ENCODE data around the gene DOCK4. TPM values are rescaled to one million over a fixed set of nuclear protein-coding genes. Genes with fewer than 3 reads are reported as not detected.

The DOCK4 gene
- total and polyA plus RNA-seq, 10 of the 15 experiments (the other 5 are each of a cell fraction or from before 2014, with no cell fraction given): 0.03 to 0.73 (median 0.38) TPM

GRCh38 chr7:112202816-112203215, 3.4 kb downstream of the DOCK4 start:
- in situ Hi-C loops (cut with MboI) (no loop called here), intact Hi-C loops (cut with micrococcal nuclease; ENCODE audit: unreplicated experiment) (no loop called here)
- CTCF ChIA-PET: interaction anchor here (0.7 kb wide), 2 partner anchors 243 to 1086 kb away, joined by 4 to 5 read pairs; no protein-coding TSS in a partner anchor
- SMC1A ChIA-PET (ENCODE audit: uncharacterized antibody, unreplicated experiment): interaction anchor here (0.9 kb wide), 1 partner anchor 9 kb away, joined by 3 read pairs; no protein-coding TSS in a partner anchor
- FAIRE-seq (no peak), ATAC-seq (no peak), DNase-seq (ENCODE audit: low read depth, low spot score) (no peak)
- BruUV-seq (replicated peaks): no TSS peak
- H3K9ac ChIP-seq (ENCODE audit: control insufficient read depth, insufficient read depth, low read length): no peak overlapping the region
- no peaks in the 10 kb centered on the region; the same call in 1 of the 2 replicates for H3K4me1 ChIP-seq (ENCODE audit: control insufficient read depth, insufficient read depth, low read length)
- no peak overlapping the region for H2AFZ ChIP-seq (ENCODE audit: control insufficient read depth, low read depth, low read length)
- WGBS (ENCODE audit: insufficient coverage, insufficient replicate concordance, low lambda C conversion rate, missing lambda C conversion rate): 50% methylated on average over 2 of the region's 2 CpGs
- H3K27ac ChIP-seq (ENCODE audit: control insufficient read depth, insufficient read depth): no peak overlapping the region
- H3K4me2 ChIP-seq (ENCODE audit: control insufficient read depth, insufficient read depth): no peak overlapping the region
- RAD21 ChIA-PET (ENCODE audit: unreplicated experiment): no interaction called here
- TF ChIP-seq, protein P1, sequence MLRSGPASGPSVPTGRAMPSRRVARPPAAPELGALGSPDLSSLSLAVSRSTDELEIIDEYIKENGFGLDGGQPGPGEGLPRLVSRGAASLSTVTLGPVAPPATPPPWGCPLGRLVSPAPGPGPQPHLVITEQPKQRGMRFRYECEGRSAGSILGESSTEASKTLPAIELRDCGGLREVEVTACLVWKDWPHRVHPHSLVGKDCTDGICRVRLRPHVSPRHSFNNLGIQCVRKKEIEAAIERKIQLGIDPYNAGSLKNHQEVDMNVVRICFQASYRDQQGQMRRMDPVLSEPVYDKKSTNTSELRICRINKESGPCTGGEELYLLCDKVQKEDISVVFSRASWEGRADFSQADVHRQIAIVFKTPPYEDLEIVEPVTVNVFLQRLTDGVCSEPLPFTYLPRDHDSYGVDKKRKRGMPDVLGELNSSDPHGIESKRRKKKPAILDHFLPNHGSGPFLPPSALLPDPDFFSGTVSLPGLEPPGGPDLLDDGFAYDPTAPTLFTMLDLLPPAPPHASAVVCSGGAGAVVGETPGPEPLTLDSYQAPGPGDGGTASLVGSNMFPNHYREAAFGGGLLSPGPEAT (IDR thresholded peaks at IDR 0.05; ENCODE audit: low read depth): no peak
- TF ChIP-seq SMAD1 (IDR thresholded peaks at IDR 0.05; ENCODE audit: low read depth, partially characterized antibody): peak; percentile 82
- no peaks in the 10 kb centered on the region for H3K9me3 ChIP-seq (replicated peaks; ENCODE audit: control insufficient read depth, insufficient read depth, low read length)
- H3K36me3 ChIP-seq (ENCODE audit: control insufficient read depth in 2 of 2, insufficient read depth in 2 of 2, low read length in 1 of 2): no peaks in the 10 kb centered on the region
- H3K27me3 ChIP-seq (replicated peaks in 1 of 2; ENCODE audit: control insufficient read depth in 2 of 2, insufficient read depth in 2 of 2, low read length in 1 of 2): no peaks in the 10 kb centered on the region
- POLR2A ChIA-PET: no interaction called here
- no peak overlapping the region for H3K4me3 ChIP-seq
- H3K79me2 ChIP-seq (ENCODE audit: control insufficient read depth, insufficient read depth, low read length): peaks cover 13% of the 10 kb centered on the region
- H4K20me1 ChIP-seq (ENCODE audit: control insufficient read depth, insufficient read depth): no peaks in the 10 kb centered on the region

DNA sequence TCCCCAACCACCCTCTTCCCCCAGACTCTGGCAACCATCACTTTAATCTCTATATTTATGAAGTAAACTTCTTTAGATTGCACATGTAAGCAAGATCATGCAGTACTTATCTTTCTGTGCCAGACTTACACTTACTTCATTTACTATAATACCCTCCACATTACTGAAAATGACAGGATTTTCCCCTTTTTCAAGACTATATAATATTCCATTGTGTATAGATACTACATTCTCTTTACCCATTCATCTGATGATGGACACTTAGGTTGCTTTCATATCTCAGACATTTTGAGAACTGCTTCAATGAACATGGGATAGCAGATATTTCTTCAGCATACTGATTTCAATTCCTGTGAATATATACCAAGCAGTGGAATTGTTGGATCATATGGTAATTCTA, 4.4 kb downstream of the DOCK4 start:
- ChIA-PET CTCF (no interaction called here), RAD21 (ENCODE audit: unreplicated experiment) (no interaction called here), POLR2A (no interaction called here), SMC1A (ENCODE audit: uncharacterized antibody, unreplicated experiment) (interaction anchor here (0.6 kb wide), 1 partner anchor 79 kb away, joined by 3 read pairs; no protein-coding TSS in a partner anchor)
- no peak for TF ChIP-seq JUNB (IDR thresholded peaks at IDR 0.05)
- TF ChIP-seq LARP7 (IDR thresholded peaks at IDR 0.05): no peak
- no peak for TF ChIP-seq BCL11A (IDR thresholded peaks at IDR 0.05; ENCODE audit: low read depth, low read length)
- TF ChIP-seq CREM (IDR thresholded peaks at IDR 0.05; ENCODE audit: low read depth): no peak
- no peak for TF ChIP-seq SUZ12 (IDR thresholded peaks at IDR 0.05; ENCODE audit: unreplicated experiment)
- TF ChIP-seq, protein P2, sequence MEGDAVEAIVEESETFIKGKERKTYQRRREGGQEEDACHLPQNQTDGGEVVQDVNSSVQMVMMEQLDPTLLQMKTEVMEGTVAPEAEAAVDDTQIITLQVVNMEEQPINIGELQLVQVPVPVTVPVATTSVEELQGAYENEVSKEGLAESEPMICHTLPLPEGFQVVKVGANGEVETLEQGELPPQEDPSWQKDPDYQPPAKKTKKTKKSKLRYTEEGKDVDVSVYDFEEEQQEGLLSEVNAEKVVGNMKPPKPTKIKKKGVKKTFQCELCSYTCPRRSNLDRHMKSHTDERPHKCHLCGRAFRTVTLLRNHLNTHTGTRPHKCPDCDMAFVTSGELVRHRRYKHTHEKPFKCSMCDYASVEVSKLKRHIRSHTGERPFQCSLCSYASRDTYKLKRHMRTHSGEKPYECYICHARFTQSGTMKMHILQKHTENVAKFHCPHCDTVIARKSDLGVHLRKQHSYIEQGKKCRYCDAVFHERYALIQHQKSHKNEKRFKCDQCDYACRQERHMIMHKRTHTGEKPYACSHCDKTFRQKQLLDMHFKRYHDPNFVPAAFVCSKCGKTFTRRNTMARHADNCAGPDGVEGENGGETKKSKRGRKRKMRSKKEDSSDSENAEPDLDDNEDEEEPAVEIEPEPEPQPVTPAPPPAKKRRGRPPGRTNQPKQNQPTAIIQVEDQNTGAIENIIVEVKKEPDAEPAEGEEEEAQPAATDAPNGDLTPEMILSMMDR (IDR thresholded peaks at IDR 0.05 in 2 of 3, conservative IDR thresholded peaks at IDR 0.05 in 1 of 3; ENCODE audit: control insufficient read depth in 2 of 3, extremely low read depth in 1 of 3, insufficient read depth in 1 of 3, low read depth in 3 of 3, low read length in 3 of 3): no peak
- no peak for TF ChIP-seq TCF3 (IDR thresholded peaks at IDR 0.05; ENCODE audit: borderline replicate concordance, insufficient read depth, low read depth, low read length)
- TF ChIP-seq, protein P3, sequence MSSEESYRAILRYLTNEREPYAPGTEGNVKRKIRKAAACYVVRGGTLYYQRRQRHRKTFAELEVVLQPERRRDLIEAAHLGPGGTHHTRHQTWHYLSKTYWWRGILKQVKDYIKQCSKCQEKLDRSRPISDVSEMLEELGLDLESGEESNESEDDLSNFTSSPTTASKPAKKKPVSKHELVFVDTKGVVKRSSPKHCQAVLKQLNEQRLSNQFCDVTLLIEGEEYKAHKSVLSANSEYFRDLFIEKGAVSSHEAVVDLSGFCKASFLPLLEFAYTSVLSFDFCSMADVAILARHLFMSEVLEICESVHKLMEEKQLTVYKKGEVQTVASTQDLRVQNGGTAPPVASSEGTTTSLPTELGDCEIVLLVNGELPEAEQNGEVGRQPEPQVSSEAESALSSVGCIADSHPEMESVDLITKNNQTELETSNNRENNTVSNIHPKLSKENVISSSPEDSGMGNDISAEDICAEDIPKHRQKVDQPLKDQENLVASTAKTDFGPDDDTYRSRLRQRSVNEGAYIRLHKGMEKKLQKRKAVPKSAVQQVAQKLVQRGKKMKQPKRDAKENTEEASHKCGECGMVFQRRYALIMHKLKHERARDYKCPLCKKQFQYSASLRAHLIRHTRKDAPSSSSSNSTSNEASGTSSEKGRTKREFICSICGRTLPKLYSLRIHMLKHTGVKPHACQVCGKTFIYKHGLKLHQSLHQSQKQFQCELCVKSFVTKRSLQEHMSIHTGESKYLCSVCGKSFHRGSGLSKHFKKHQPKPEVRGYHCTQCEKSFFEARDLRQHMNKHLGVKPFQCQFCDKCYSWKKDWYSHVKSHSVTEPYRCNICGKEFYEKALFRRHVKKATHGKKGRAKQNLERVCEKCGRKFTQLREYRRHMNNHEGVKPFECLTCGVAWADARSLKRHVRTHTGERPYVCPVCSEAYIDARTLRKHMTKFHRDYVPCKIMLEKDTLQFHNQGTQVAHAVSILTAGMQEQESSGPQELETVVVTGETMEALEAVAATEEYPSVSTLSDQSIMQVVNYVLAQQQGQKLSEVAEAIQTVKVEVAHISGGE (CRISPR knock-in tag; IDR thresholded peaks at IDR 0.05): no peak
- no peak for TF ChIP-seq RAD21 (IDR thresholded peaks at IDR 0.05; ENCODE audit: insufficient read depth, low read depth, low read length)
- intact Hi-C loops (cut with micrococcal nuclease; ENCODE audit: unreplicated experiment) (no loop called here), in situ Hi-C loops (cut with MboI) (no loop called here)
- Histone ChIP-seq H3K4me2 (ENCODE audit: control insufficient read depth, insufficient read depth) (no peak overlapping the region), H3K4me1 (ENCODE audit: control insufficient read depth, insufficient read depth, low read length) (no peaks in the 10 kb centered on the region; the same call in 1 of the 2 replicates), H4K20me1 (ENCODE audit: control insufficient read depth, insufficient read depth) (no peaks in the 10 kb centered on the region), H3K27me3 (replicated peaks in 1 of 2; ENCODE audit: control insufficient read depth in 2 of 2, insufficient read depth in 2 of 2, low read length in 1 of 2) (no peaks in the 10 kb centered on the region), H3K36me3 (ENCODE audit: control insufficient read depth in 2 of 2, insufficient read depth in 2 of 2, low read length in 1 of 2) (no peaks in the 10 kb centered on the region), H3K79me2 (ENCODE audit: control insufficient read depth, insufficient read depth, low read length) (peaks cover 3% of the 10 kb centered on the region), H3K4me3 (no peak overlapping the region), H3K27ac (ENCODE audit: control insufficient read depth, insufficient read depth) (no peak overlapping the region), H2AFZ (ENCODE audit: control insufficient read depth, low read depth, low read length) (no peak overlapping the region), H3K9ac (ENCODE audit: control insufficient read depth, insufficient read depth, low read length) (no peak overlapping the region), H3K9me3 (replicated peaks; ENCODE audit: control insufficient read depth, insufficient read depth, low read length) (no peaks in the 10 kb centered on the region)
- ATAC-seq (no peak), DNase-seq (ENCODE audit: low read depth, low spot score) (no peak), FAIRE-seq (no peak)
- BruUV-seq (replicated peaks): no TSS peak
